GM12872 (cell line): ENCODE data around the gene EEF2K.

Source experiments
- CTCF ChIP-seq: IDR thresholded peaks from 3 replicates; pipeline ENCODE4 v1.5.1; 2011; ENCODE audit warnings: low read depth, mild to moderate bottlenecking, low read length, moderate library complexity; ENCODE audit not compliant: insufficient read depth

The EEF2K gene

DNA sequence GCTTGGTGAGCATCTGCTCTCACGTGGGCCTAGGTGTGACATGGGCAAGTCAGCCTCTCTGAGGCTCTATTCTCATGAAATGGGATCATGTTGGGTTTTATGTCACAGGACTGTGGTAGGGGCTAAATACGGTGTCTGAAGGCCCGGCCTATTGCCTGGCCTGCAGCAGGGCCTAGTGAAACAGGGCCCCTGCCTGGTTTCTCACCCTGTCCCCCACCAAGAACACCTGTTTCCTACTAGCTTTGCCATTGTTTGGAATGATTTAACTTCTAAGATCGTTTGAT lies 120.2 kb downstream of the EEF2K start:
- TF ChIP-seq CTCF = no peak

GRCh38 chr16:22326771-22327445 lies 120.8 kb downstream of the EEF2K start:
- no peak for TF ChIP-seq CTCF

GRCh38 chr16:22327446-22327775 lies 121.3 kb downstream of the EEF2K start:
- no peak for TF ChIP-seq CTCF

- TF ChIP-seq CTCF = no peak
These were observed 122.1 kb downstream of the EEF2K start for GRCh38 chr16:22328081-22328725.

- TF ChIP-seq CTCF = no peak
These were observed 123.2 kb downstream of the EEF2K start for GRCh38 chr16:22329199-22329695.

DNA sequence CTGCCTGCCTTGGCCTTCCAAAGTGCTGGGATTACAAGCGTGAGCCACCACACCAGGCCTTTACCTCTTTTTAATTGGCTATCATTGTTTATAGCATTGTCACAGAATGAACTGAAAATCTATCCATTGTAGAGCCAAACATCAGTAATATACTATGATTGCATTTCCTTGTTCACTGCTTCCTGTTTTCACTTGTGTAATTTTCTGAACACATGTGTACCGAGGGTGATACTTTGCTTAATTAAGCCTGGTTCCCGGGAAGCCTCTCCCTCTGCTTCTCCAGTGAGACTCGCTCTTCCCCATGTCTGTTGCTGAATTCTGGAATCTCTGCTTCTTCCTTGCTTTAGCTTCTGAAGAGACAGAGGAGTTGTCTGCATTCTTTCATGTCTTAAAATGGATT lies 124.2 kb downstream of the EEF2K start:
- TF ChIP-seq CTCF = no peak

- no peak for TF ChIP-seq CTCF
These were observed 127.4 kb downstream of the EEF2K start for GRCh38 chr16:22333457-22333994.
